ENCODE data around the gene SREBF1.
A peak's percentile ranks its signal among the peaks of the same experiment; 100 is the strongest.

SREBF1 gene

DNA sequence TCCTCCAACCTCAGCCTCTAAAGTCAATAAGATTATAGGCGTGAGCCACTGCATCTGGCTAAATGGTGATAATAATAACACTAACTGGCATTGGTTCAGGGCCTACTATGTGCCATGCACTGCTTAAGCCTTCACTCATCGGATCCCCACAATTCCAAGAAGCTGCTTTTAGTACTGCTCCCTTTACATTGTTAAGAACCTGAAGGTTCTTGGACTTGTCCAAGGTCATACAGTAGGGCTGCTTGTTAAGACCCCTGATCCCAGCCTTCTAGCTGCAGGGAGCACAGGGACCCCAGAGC lies 6.6 kb downstream of the SREBF1 start:
- Histone ChIP-seq H3K9ac (ENCODE audit: low read depth, low read length) (no peak overlapping the region), H3K27ac (ENCODE audit: low read depth, low read length) (no peak overlapping the region), H3K9me3 (ENCODE audit: control insufficient read depth, insufficient read depth, low read length) (no peaks in the 10 kb centered on the region), H3K4me3 (ENCODE audit: low read depth, low read length) (no peak overlapping the region), H3K27me3 (ENCODE audit: control insufficient read depth, insufficient read depth, low read length) (no peaks in the 10 kb centered on the region), H3K4me1 (ENCODE audit: control insufficient read depth, insufficient read depth, low read length) (no peaks in the 10 kb centered on the region), H3K36me3 (ENCODE audit: control insufficient read depth, insufficient read depth, low read length) (peaks cover 9% of the 10 kb centered on the region; the same call in 1 of the 2 replicates)

GRCh38 chr17:17827826-17828621 lies 8.8 kb downstream of the SREBF1 start:
- peaks cover 2% of the 10 kb centered on the region; the same call in 1 of the 2 replicates for H3K27me3 ChIP-seq (ENCODE audit: control insufficient read depth, insufficient read depth, low read length)
- H3K9ac ChIP-seq (ENCODE audit: low read depth, low read length): no peak overlapping the region
- no peak overlapping the region for H3K4me3 ChIP-seq (ENCODE audit: low read depth, low read length)
- peaks cover 9% of the 10 kb centered on the region; the same call in 1 of the 2 replicates for H3K36me3 ChIP-seq (ENCODE audit: control insufficient read depth, insufficient read depth, low read length)
- peaks cover 16% of the 10 kb centered on the region for H3K4me1 ChIP-seq (ENCODE audit: control insufficient read depth, insufficient read depth, low read length)
- H3K9me3 ChIP-seq (ENCODE audit: control insufficient read depth, insufficient read depth, low read length): no peaks in the 10 kb centered on the region
- H3K27ac ChIP-seq (ENCODE audit: low read depth, low read length): no peak overlapping the region

- peaks cover 20% of the 10 kb centered on the region for H3K4me1 ChIP-seq (ENCODE audit: control insufficient read depth, insufficient read depth, low read length)
- H3K27me3 ChIP-seq (ENCODE audit: control insufficient read depth, insufficient read depth, low read length): peaks cover 10% of the 10 kb centered on the region; the same call in 1 of the 2 replicates
- H3K9ac ChIP-seq (ENCODE audit: low read depth, low read length): no peak overlapping the region
- H3K9me3 ChIP-seq (ENCODE audit: control insufficient read depth, insufficient read depth, low read length): no peaks in the 10 kb centered on the region
- H3K36me3 ChIP-seq (ENCODE audit: control insufficient read depth, insufficient read depth, low read length): peaks cover 8% of the 10 kb centered on the region; the same call in 1 of the 2 replicates
- H3K4me3 ChIP-seq (ENCODE audit: low read depth, low read length): no peak overlapping the region
- no peak overlapping the region for H3K27ac ChIP-seq (ENCODE audit: low read depth, low read length)
These were observed 9.6 kb downstream of the SREBF1 start for GRCh38 chr17:17826942-17827785.

DNA sequence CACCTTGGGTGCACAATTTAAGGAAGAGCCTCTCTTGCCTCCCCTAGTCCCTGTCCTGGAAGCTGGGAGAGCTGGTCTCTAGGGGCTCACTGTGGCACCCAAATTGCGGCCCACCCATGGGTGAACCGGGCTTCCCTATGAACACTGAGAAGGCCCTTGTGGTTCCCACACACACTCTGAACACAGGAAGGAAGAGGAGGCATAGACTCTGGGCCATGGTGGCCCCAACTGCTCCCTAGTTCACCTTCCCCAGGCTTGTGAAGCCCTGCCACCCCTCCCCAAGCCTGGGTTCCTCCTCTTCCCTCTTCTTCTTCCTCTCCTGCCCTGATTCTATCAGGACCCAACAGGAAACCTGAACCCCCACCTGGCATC lies 10.5 kb downstream of the SREBF1 start:
- no peaks in the 10 kb centered on the region for H3K9me3 ChIP-seq (ENCODE audit: control insufficient read depth, insufficient read depth, low read length)
- no peak overlapping the region for H3K27ac ChIP-seq (ENCODE audit: low read depth, low read length)
- H3K9ac ChIP-seq (ENCODE audit: low read depth, low read length): no peak overlapping the region
- H3K36me3 ChIP-seq (ENCODE audit: control insufficient read depth, insufficient read depth, low read length): 0 out of 2 replicates have a peak, but pooled peaks cover 1% of the 10 kb centered on the region
- H3K4me3 ChIP-seq (ENCODE audit: low read depth, low read length): no peak overlapping the region
- H3K4me1 ChIP-seq (ENCODE audit: control insufficient read depth, insufficient read depth, low read length): peaks cover 20% of the 10 kb centered on the region
- peaks cover 12% of the 10 kb centered on the region; the same call in 1 of the 2 replicates for H3K27me3 ChIP-seq (ENCODE audit: control insufficient read depth, insufficient read depth, low read length)

- no peaks in the 10 kb centered on the region for H3K36me3 ChIP-seq (ENCODE audit: control insufficient read depth, insufficient read depth, low read length)
- H3K9ac ChIP-seq (ENCODE audit: low read depth, low read length): no peak overlapping the region
- H3K27me3 ChIP-seq (ENCODE audit: control insufficient read depth, insufficient read depth, low read length): peaks cover 12% of the 10 kb centered on the region; the same call in 1 of the 2 replicates
- H3K4me1 ChIP-seq (ENCODE audit: control insufficient read depth, insufficient read depth, low read length): peaks cover 23% of the 10 kb centered on the region
- H3K9me3 ChIP-seq (ENCODE audit: control insufficient read depth, insufficient read depth, low read length): no peaks in the 10 kb centered on the region
- no peak overlapping the region for H3K27ac ChIP-seq (ENCODE audit: low read depth, low read length)
- no peak overlapping the region for H3K4me3 ChIP-seq (ENCODE audit: low read depth, low read length)
These were observed 11.8 kb downstream of the SREBF1 start for GRCh38 chr17:17824783-17825614.

GRCh38 chr17:17824119-17824782 lies 12.5 kb downstream of the SREBF1 start:
- peaks cover 23% of the 10 kb centered on the region for H3K4me1 ChIP-seq (ENCODE audit: control insufficient read depth, insufficient read depth, low read length)
- no peak overlapping the region for H3K9ac ChIP-seq (ENCODE audit: low read depth, low read length)

GRCh38 chr17:17823433-17824118 lies 13.2 kb downstream of the SREBF1 start:
- Histone ChIP-seq H3K9me3 (ENCODE audit: control insufficient read depth, insufficient read depth, low read length) (no peaks in the 10 kb centered on the region), H3K9ac (ENCODE audit: low read depth, low read length) (no peak overlapping the region), H3K4me1 (ENCODE audit: control insufficient read depth, insufficient read depth, low read length) (peaks cover 23% of the 10 kb centered on the region), H3K4me3 (ENCODE audit: low read depth, low read length) (peak overlapping the region; percentile 46), H3K27ac (ENCODE audit: low read depth, low read length) (peak overlapping the region; percentile 31), H3K27me3 (ENCODE audit: control insufficient read depth, insufficient read depth, low read length) (peaks cover 12% of the 10 kb centered on the region; the same call in 1 of the 2 replicates), H3K36me3 (ENCODE audit: control insufficient read depth, insufficient read depth, low read length) (peaks cover 12% of the 10 kb centered on the region; the same call in 1 of the 2 replicates)

More at GRCh38 chr17:17824119-17824782, 12.5 kb downstream of the SREBF1 start:
- Histone ChIP-seq H3K27ac (ENCODE audit: low read depth, low read length) (peak overlapping the region; percentile 31), H3K36me3 (ENCODE audit: control insufficient read depth, insufficient read depth, low read length) (peaks cover 6% of the 10 kb centered on the region; the same call in 1 of the 2 replicates), H3K9me3 (ENCODE audit: control insufficient read depth, insufficient read depth, low read length) (no peaks in the 10 kb centered on the region), H3K4me3 (ENCODE audit: low read depth, low read length) (peak overlapping the region; percentile 46), H3K27me3 (ENCODE audit: control insufficient read depth, insufficient read depth, low read length) (peaks cover 12% of the 10 kb centered on the region; the same call in 1 of the 2 replicates)

- Histone ChIP-seq H3K9ac (ENCODE audit: low read depth, low read length) (no peak overlapping the region), H3K27ac (ENCODE audit: low read depth, low read length) (no peak overlapping the region), H3K27me3 (ENCODE audit: control insufficient read depth, insufficient read depth, low read length) (peaks cover 12% of the 10 kb centered on the region; the same call in 1 of the 2 replicates), H3K4me1 (ENCODE audit: control insufficient read depth, insufficient read depth, low read length) (peaks cover 25% of the 10 kb centered on the region), H3K9me3 (ENCODE audit: control insufficient read depth, insufficient read depth, low read length) (no peaks in the 10 kb centered on the region), H3K4me3 (ENCODE audit: low read depth, low read length) (no peak overlapping the region), H3K36me3 (ENCODE audit: control insufficient read depth, insufficient read depth, low read length) (peaks cover 18% of the 10 kb centered on the region)
These were observed 14.2 kb downstream of the SREBF1 start for GRCh38 chr17:17822616-17823015.

DNA sequence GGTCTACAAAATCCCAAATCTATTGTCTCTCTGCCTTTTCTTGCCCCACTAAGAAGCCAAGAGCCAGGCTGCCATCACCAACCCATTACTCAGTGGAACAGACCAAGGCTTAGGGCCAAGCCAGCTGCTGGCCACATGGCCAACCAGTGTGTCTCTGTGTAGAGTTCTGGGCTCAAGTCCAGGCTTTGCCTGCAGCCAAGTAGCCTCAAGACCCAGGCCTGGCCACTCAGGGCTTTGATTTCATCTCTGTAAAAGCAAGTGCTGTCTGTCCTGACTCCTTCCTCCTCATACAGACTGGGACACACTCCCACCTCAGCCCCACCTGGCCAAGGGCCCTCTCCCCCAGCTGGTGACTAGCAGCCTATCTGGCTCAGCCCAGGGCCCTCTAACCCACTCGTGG lies 14.6 kb downstream of the SREBF1 start:
- no peaks in the 10 kb centered on the region for H3K9me3 ChIP-seq (ENCODE audit: control insufficient read depth, insufficient read depth, low read length)
- no peak overlapping the region for H3K27ac ChIP-seq (ENCODE audit: low read depth, low read length)
- H3K27me3 ChIP-seq (ENCODE audit: control insufficient read depth, insufficient read depth, low read length): peaks cover 12% of the 10 kb centered on the region; the same call in 1 of the 2 replicates
- peaks cover 25% of the 10 kb centered on the region for H3K4me1 ChIP-seq (ENCODE audit: control insufficient read depth, insufficient read depth, low read length)
- no peak overlapping the region for H3K9ac ChIP-seq (ENCODE audit: low read depth, low read length)
- H3K4me3 ChIP-seq (ENCODE audit: low read depth, low read length): no peak overlapping the region
- peaks cover 22% of the 10 kb centered on the region for H3K36me3 ChIP-seq (ENCODE audit: control insufficient read depth, insufficient read depth, low read length)
